Heart right ventricle (tissue), 16 donors: ENCODE results near the gene CASP8. TPM values are rescaled to one million over a fixed set of nuclear protein-coding genes. Genes with fewer than 3 reads are reported as not detected.

Experiments used
- ATAC-seq, 8 donors: fragments of 200-7000 bp; cut with Tn5 transposase; one replicate each; pipeline ENCODE4 v1.9.1; 2020; ENCODE audit warnings: mild to moderate bottlenecking in 8 of 8, moderate library complexity in 8 of 8, moderate number of reproducible peaks in 1 of 8
- DNase-seq, 2 donors: peaks; one replicate each; pipeline ENCODE4 v3.0.0-alpha.2; 2020
- H3K27ac ChIP-seq, 10 donors: fragments of 200-600 bp; sonication (generic) in 2 of 10; one replicate each; pipeline versions ENCODE4 v1.5.0 to v1.8.0; 2020 to 2022; ENCODE audit warnings: mild to moderate bottlenecking in 3 of 10
- H3K27me3 ChIP-seq, 7 donors: fragments of 200-600 bp; one replicate each; pipeline ENCODE4 v1.8.0; 2021 to 2022; ENCODE audit warnings: mild to moderate bottlenecking in 2 of 7
- H3K36me3 ChIP-seq, 9 donors: fragments of 200-600 bp; sonication (generic) in 1 of 9; one replicate each; pipeline versions ENCODE4 v1.5.0 to v1.8.0; 2020 to 2022; ENCODE audit warnings: mild to moderate bottlenecking in 2 of 9
- H3K4me1 ChIP-seq, 9 donors: fragments of 200-600 bp; sonication (generic) in 1 of 9; one replicate each; pipeline versions ENCODE4 v1.5.0 to v1.8.0; 2020 to 2022; ENCODE audit warnings: mild to moderate bottlenecking in 4 of 9
- H3K4me3 ChIP-seq, 10 donors: fragments of 200-600 bp; sonication (generic) in 2 of 10; one replicate each; pipeline versions ENCODE4 v1.5.0 to v1.8.0; 2020 to 2022; ENCODE audit warnings: mild to moderate bottlenecking in 7 of 10, moderate library complexity in 2 of 10
- H3K9me3 ChIP-seq, 11 donors: fragments of 200-600 bp in 10 of 11; sonication (generic) in 2 of 11; one replicate each; pipeline versions ENCODE4 v1.5.0 to v1.8.0; 2013 to 2022; ENCODE audit warnings: mild to moderate bottlenecking in 2 of 11, control low read depth in 1 of 11, moderate library complexity in 1 of 11
- WGBS, 2 donors: extraction: QIAGEN DNeasy Blood & Tissue Kit; methylation state at CpG; one replicate each; pipeline ENCODE4 v1.1.7; 2013; ENCODE audit warnings: inconsistent platforms in 1 of 2; 5-methylcytosine and 5-hydroxymethylcytosine counted together
- intact Hi-C, 10 donors: fragments of 100-400 bp; cut with DNase I; formaldehyde crosslinking; loops; one replicate each; pipeline versions ENCODE4 v1.11.1 to v1.14.2; 2022
- polyA plus RNA-seq, 2 donors: library from polyadenylated mRNA; stranded (reverse); fragments of 200-250 nt; gene quantifications; one replicate each; pipeline ENCODE4 v1.2.3, GENCODE V29; 2013
- total RNA-seq, 10 donors: library from RNA; stranded (reverse); fragmentation: NEBNext Ultra II Directional in 3 of 10; extraction: Animal tissue kit (Norgen Biotek cat#: 25700) in 3 of 10; gene quantifications; one replicate each; pipeline versions ENCODE4 v1.2.1 to v1.2.4, GENCODE V29; 2021 to 2023
- TF ChIP-seq, protein P1 (sequence below), 9 donors: fragments of 200-600 bp; sonication (generic) in 2 of 9; IDR thresholded peaks; one replicate each; pipeline versions ENCODE4 v1.5.0 to v1.8.0; 2021 to 2022; ENCODE audit warnings: antibody characterized with exemption in 9 of 9, mild to moderate bottlenecking in 5 of 9, moderate library complexity in 1 of 9
- donor health status: Arrhythmogenic right ventricular cardiomyopathy.
- donor health status: ischemic (EF 13 %, LVEDD 7.1; RV severe dilation, severe dysfunction).
- donor health status: healthy with polysubstance abuse.
- donor health status: DM: no; HTN: yes; CAD: no.
- donor health status: DM: no; HTN: no; CAD: no.
- donor health status: ischemic (EF 25% LVEDD 6.9; RV normal size, moderate dysfunction).
- donor health status: ischemic (EF 25% LVEDD 5.7; RV mildly dilated, moderate dysfunction).
- donor health status: healthy.
- donor health status: DM: yes; HTN: yes; CAD: no.
- donor health status: Ischemic cardiomyopathy.
- donor health status: ischemic (EF 35%, LVEDD 5.7; RV mildly dilated, moderate dysfunction).
- donor health status: nonischemic (EF 11% LVEDD 7.7; RV severe dilation, severe dysfunction).
- donor health status: DM: yes; HTN: yes; CAD: no.
- donor health status: PGD.
- donor health status: ischemic (EF 29% LVEDD 5.4; RV normal size, mild dysfunction).
- donor health status: nonischemic (EF 23%, LVEDD 6.1; RV moderate dilation, normal function).

CASP8 gene
- total and polyA plus RNA-seq, 12 donors, result 2.0 to 10.1 (median 3.4) TPM

DNA sequence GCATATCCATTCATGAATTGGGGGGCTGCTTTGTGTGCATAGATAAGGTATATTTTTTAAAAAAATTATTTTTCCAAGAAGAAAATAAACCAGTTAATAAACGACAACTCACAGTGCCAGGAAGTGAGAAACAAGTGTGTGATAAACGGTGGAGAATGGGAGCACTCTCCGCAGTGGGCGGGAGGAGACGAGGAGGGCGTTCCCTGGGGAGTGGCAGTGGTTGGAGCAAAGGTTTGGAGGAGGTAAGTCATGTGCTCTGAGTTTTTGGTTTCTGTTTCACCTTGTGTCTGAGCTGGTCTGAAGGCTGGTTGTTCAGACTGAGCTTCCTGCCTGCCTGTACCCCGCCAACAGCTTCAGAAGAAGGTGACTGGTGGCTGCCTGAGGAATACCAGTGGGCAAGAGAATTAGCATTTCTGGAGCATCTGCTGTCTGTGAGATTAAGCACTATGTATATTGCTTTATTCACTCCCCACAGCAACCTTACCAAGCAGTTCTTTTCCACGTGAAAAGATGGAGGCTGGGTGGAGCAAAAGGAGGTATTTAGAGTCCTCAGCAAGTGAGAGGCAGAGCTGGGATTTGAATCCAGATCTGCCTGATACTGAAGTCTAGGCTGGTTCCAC lies 27.0 kb upstream of the CASP8 start:
- Histone ChIP-seq H3K27ac (peak overlapping the region in 9 of 10 donors; percentile 11 to 87 (median 45)), H3K9me3 (no peaks in the 10 kb centered on the region), H3K27me3 (no peaks in the 10 kb centered on the region), H3K36me3 (no peaks in the 10 kb centered on the region), H3K4me3 (peak overlapping the region in 8 of 10 donors; percentile 18 to 58 (median 35)), H3K4me1 (peaks cover 0 to 75% (median 24%) of the 10 kb centered on the region in 9 donors)
- intact Hi-C loops, result loop anchor here in 8 of 10 donors (2.0 to 10.0 kb wide), 7 partner anchors 46 to 391 kb away; partner anchors contain the start of genes CASP10 (in 4 of the 8), STRADB (in 2 of the 8) and TRAK2 (in 2 of the 8)
- TF ChIP-seq, protein P1, sequence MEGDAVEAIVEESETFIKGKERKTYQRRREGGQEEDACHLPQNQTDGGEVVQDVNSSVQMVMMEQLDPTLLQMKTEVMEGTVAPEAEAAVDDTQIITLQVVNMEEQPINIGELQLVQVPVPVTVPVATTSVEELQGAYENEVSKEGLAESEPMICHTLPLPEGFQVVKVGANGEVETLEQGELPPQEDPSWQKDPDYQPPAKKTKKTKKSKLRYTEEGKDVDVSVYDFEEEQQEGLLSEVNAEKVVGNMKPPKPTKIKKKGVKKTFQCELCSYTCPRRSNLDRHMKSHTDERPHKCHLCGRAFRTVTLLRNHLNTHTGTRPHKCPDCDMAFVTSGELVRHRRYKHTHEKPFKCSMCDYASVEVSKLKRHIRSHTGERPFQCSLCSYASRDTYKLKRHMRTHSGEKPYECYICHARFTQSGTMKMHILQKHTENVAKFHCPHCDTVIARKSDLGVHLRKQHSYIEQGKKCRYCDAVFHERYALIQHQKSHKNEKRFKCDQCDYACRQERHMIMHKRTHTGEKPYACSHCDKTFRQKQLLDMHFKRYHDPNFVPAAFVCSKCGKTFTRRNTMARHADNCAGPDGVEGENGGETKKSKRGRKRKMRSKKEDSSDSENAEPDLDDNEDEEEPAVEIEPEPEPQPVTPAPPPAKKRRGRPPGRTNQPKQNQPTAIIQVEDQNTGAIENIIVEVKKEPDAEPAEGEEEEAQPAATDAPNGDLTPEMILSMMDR (IDR thresholded peaks at IDR 0.05), result no peak
- peak; percentile 36 to 84 (median 71) for ATAC-seq
- WGBS, 2 donors, result 46 to 50% methylated on average over 8 of the region's 8 CpGs
- DNase-seq, result peak; percentile 52 to 53

DNA sequence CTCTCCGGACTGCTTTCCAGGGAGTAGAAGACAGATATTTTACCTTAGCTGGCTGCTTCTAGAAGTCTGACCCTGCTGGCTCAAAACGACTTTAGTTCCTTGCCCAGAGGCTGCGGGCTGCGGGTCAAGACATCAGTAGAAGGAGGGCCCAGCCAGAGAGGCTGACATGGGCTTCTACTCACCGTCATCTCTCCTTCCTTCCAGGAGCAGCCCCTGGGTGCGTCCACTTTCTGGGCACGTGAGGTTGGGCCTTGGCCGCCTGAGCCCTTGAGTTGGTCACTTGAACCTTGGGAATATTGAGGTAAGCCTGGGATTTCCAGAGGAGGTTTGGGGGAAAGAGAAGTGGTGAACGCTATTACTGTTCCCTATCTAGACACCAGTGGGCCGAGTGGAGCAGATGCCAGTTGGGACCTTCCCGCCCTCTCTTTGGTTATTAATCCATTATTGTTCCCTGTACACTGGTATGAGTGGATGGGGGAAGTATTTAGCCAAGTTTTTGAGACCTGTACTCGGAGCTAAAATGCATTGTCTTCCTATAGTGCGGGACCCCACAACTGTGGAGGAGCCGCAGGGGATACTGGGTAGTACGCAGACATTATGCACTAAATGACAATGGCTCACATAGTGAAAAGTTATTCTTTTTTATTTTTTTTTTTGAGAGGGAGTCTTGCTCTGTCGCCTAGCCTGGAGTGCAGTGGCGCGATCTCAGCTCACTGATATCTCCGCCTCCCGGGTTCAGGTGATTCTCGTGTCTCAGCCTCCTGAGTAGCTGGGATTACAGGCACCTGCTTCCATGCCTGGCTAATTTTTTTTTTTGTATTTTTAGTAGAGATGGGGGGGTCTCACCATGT lies 26.3 kb upstream of the CASP8 start:
- peaks cover 0 to 71% (median 24%) of the 10 kb centered on the region in 9 donors for H3K4me1 ChIP-seq
- ATAC-seq (peak in 1 of 8 donors; percentile 20), DNase-seq (no peak)
- intact Hi-C loops, result loop anchor here in 8 of 10 donors (2.0 to 10.0 kb wide), 7 partner anchors 47 to 391 kb away; partner anchors contain the start of genes CASP10 (in 4 of the 8), STRADB (in 2 of the 8) and TRAK2 (in 2 of the 8)
- peak overlapping the region in 9 of 10 donors; percentile 11 to 87 (median 45) for H3K27ac ChIP-seq
- H3K36me3 ChIP-seq, result no peaks in the 10 kb centered on the region
- peak overlapping the region in 8 of 10 donors; percentile 18 to 58 (median 35) for H3K4me3 ChIP-seq
- 83 to 88% methylated on average over 21 of the region's 21 CpGs for WGBS, 2 donors
- TF ChIP-seq, protein P1 (IDR thresholded peaks at IDR 0.05), result no peak
- H3K27me3 ChIP-seq, result no peaks in the 10 kb centered on the region
- H3K9me3 ChIP-seq, result no peaks in the 10 kb centered on the region

DNA sequence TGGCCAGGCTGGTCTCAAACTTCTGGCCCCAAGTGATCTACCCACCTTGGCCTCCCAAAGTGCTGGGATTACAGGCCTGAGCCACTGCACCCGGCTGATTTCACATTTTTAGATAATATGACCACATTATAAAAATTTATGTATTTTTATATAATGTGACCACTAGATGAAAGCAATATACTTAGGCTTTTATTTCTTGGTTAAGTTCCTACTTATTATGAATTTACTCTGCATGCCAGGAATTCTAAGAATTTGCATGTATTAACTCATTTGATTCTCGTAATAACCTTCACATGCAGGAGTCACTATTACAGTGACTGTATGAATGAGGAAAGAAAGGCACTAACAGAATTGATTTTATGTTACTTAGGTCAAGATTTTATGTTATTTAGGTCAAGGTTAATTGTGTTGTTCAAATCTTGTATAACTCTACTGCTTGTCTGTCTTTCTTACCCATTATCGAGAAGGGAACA lies 25.6 kb upstream of the CASP8 start:
- Histone ChIP-seq H3K36me3 (no peaks in the 10 kb centered on the region), H3K27ac (peak overlapping the region in 1 of 10 donors; percentile 87), H3K4me1 (peaks cover 0 to 73% (median 24%) of the 10 kb centered on the region in 9 donors), H3K9me3 (no peaks in the 10 kb centered on the region), H3K27me3 (no peaks in the 10 kb centered on the region), H3K4me3 (peak overlapping the region in 1 of 10 donors; percentile 58)
- DNase-seq (no peak), ATAC-seq (no peak)
- intact Hi-C loops, result loop anchor here in 8 of 10 donors (5.0 to 10.0 kb wide), 7 partner anchors 47 to 390 kb away; partner anchors contain the start of genes CASP10 (in 2 of the 8), STRADB (in 2 of the 8) and TRAK2 (in 2 of the 8)
- WGBS, 2 donors, result 76 to 91% methylated on average over 3 of the region's 3 CpGs
- TF ChIP-seq, protein P1 (IDR thresholded peaks at IDR 0.05), result no peak
